CD4-positive, alpha-beta memory T cell (primary cell): Measurements from ENCODE around the gene OSBP2. TPM values are rescaled to one million over a fixed set of nuclear protein-coding genes. Genes with fewer than 3 reads are reported as not detected.

Source experiments
- CTCF ChIA-PET: fragments of 350-600 bp; sonication (Branson Sonifier 250); formaldehyde crosslinking; loops from one replicate; lab custom pipeline; 2021; ENCODE audit warnings: inconsistent platforms; ENCODE audit not compliant: partially characterized antibody; lab: Charles Lee
- POLR2A ChIA-PET: fragments of 350-600 bp; sonication (Branson Sonifier 250); formaldehyde crosslinking; loops from one replicate; lab custom pipeline; 2021; ENCODE audit not compliant: partially characterized antibody; lab: Charles Lee
- DNase-seq, 5 donors: peaks; one replicate each; pipeline versions ENCODE4 v3.0.0 to v3.0.0-alpha.2; 2020 to 2022; ENCODE audit warnings: mixed read lengths in 1 of 5
- H3K27ac ChIP-seq: one replicate; pipeline ENCODE4 v1.7.0; 2013; ENCODE audit warnings: low read depth, low read length
- H3K27me3 ChIP-seq: 2 replicates; pipeline ENCODE4 v1.7.0; 2013; ENCODE audit warnings: mild to moderate bottlenecking, low read length, moderate library complexity; ENCODE audit not compliant: insufficient read depth
- H3K36me3 ChIP-seq: 2 replicates; pipeline ENCODE4 v1.7.0; 2013; ENCODE audit warnings: mild to moderate bottlenecking, low read length, moderate library complexity; ENCODE audit not compliant: insufficient read depth
- H3K4me1 ChIP-seq: 2 replicates; pipeline ENCODE4 v1.7.0; 2013; ENCODE audit warnings: mild to moderate bottlenecking, low read length, moderate library complexity; ENCODE audit not compliant: insufficient read depth
- H3K4me3 ChIP-seq, 2 donors: one replicate each; pipeline ENCODE4 v1.7.0; 2013; ENCODE audit warnings: low read length in 2 of 2, mild to moderate bottlenecking in 1 of 2
- H3K9me3 ChIP-seq, 2 donors: one replicate each; pipeline ENCODE4 v1.7.0; 2013; ENCODE audit warnings: low read length in 2 of 2, control low read depth in 1 of 2; ENCODE audit not compliant: control insufficient read depth in 1 of 2
- H3K27ac Mint-ChIP-seq, 7 donors: one replicate each; pipeline ENCODE4 v1.8.0; 2020 to 2021; ENCODE audit warnings: mixed read lengths in 7 of 7, mild to moderate bottlenecking in 6 of 7, inconsistent platforms in 3 of 7, moderate library complexity in 3 of 7
- H3K27me3 Mint-ChIP-seq, 2 donors: one replicate each; pipeline ENCODE4 v1.8.0; 2020 to 2021; ENCODE audit warnings: mixed read lengths in 2 of 2
- H3K36me3 Mint-ChIP-seq, 2 donors: one replicate each; pipeline ENCODE4 v1.8.0; 2020 to 2021; ENCODE audit warnings: mixed read lengths in 2 of 2, inconsistent platforms in 1 of 2, mild to moderate bottlenecking in 1 of 2
- H3K4me1 Mint-ChIP-seq, 4 donors: one replicate each; pipeline ENCODE4 v1.8.0; 2020 to 2021; ENCODE audit warnings: mixed read lengths in 4 of 4, mild to moderate bottlenecking in 1 of 4
- H3K4me3 Mint-ChIP-seq, 8 donors: one replicate each; pipeline ENCODE4 v1.8.0; 2020 to 2021; ENCODE audit warnings: mixed read lengths in 8 of 8, mild to moderate bottlenecking in 7 of 8, moderate library complexity in 6 of 8, inconsistent platforms in 3 of 8
- H3K9me3 Mint-ChIP-seq, 8 donors: one replicate each; pipeline ENCODE4 v1.8.0; 2020 to 2021; ENCODE audit warnings: mixed read lengths in 8 of 8, mild to moderate bottlenecking in 5 of 8, inconsistent platforms in 3 of 8, moderate library complexity in 1 of 8
- intact Hi-C: fragments of 100-400 bp; cut with micrococcal nuclease; formaldehyde crosslinking; loops from one replicate; pipeline ENCODE4 v1.15.1; 2023
- polyA plus RNA-seq, 2 donors: library from polyadenylated mRNA; unstranded; fragments of 300-500 nt; fragmentation: Illumina TruSeq; gene quantifications; one replicate each; pipeline ENCODE4 v1.2.3, GENCODE V29; 2021
- total RNA-seq, 2 experiments: library from RNA; stranded (reverse); gene quantifications; one replicate each; pipeline ENCODE4 v1.2.3, GENCODE V29; 2021

Gene OSBP2
- total and polyA plus RNA-seq, 4 experiments from 2014 or later: 0.39 to 1.3 (median 0.74) TPM

DNA sequence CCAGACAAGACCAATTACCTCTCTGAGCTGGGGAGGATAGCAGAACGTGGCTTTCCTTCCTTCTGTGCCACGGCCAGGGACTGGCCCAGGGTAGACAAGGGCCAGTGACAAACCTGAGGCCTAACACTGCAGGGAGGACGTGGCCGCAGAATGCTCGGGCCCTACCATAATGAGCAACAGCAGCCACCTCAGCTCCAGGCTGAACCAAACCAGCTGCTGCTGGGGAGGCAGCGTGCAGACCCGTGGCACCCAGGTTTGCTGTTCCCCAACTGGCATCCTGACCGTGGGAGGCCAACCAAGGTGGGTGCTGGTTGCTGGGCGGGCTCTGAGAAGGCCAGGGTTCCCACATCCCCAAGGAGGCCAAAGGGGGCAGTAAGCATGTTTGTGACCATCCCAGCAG, 190.9 kb downstream of the OSBP2 start:
- Histone ChIP-seq H3K27ac (no peak overlapping the region), H3K9me3 (no peaks in the 10 kb centered on the region), H3K4me3 (no peak overlapping the region), H3K36me3 (no peaks in the 10 kb centered on the region), H3K27me3 (no peaks in the 10 kb centered on the region), H3K4me1 (no peaks in the 10 kb centered on the region)
- no peak overlapping the region for H3K4me3 Mint-ChIP-seq
- ChIA-PET CTCF (no interaction called here), POLR2A (no interaction called here)
- no peaks in the 10 kb centered on the region for H3K9me3 Mint-ChIP-seq
- H3K4me1 Mint-ChIP-seq: peaks cover 0 to 4% (median 2%) of the 10 kb centered on the region in 4 donors
- intact Hi-C loops: no loop called here
- H3K27me3 Mint-ChIP-seq: no peaks in the 10 kb centered on the region
- DNase-seq: no peak
- no peak overlapping the region for H3K27ac Mint-ChIP-seq
- peaks cover 3 to 8% of the 10 kb centered on the region in 2 donors for H3K36me3 Mint-ChIP-seq

DNA sequence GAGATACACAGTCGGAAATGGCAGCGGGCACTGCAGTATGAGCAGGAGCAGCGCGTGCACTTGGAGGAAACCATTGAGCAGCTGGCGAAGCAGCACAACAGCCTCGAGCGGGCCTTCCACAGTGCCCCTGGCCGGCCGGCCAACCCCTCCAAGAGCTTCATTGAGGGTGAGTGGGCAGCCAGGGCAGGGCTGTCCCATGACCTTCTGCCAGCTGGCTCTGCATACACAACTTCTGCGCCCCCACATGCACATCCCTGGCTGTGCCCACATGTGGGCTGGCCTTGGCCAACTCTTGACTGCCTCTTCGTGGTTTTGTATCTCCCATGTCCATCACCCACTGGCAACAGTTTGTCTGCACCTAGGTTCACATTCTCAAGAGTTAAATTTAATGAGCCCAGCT, 192.8 kb downstream of the OSBP2 start:
- Mint-ChIP-seq H3K36me3 (peaks cover 6 to 9% of the 10 kb centered on the region in 2 donors), H3K27me3 (no peaks in the 10 kb centered on the region), H3K9me3 (no peaks in the 10 kb centered on the region), H3K4me3 (no peak overlapping the region), H3K4me1 (peaks cover 2 to 13% (median 9%) of the 10 kb centered on the region in 4 donors), H3K27ac (no peak overlapping the region)
- Histone ChIP-seq H3K27me3 (no peaks in the 10 kb centered on the region), H3K36me3 (no peaks in the 10 kb centered on the region), H3K4me1 (no peaks in the 10 kb centered on the region), H3K27ac (no peak overlapping the region), H3K9me3 (no peaks in the 10 kb centered on the region), H3K4me3 (no peak overlapping the region)
- CTCF ChIA-PET: no interaction called here
- intact Hi-C loops: no loop called here
- DNase-seq: no peak
- POLR2A ChIA-PET: no interaction called here

DNA sequence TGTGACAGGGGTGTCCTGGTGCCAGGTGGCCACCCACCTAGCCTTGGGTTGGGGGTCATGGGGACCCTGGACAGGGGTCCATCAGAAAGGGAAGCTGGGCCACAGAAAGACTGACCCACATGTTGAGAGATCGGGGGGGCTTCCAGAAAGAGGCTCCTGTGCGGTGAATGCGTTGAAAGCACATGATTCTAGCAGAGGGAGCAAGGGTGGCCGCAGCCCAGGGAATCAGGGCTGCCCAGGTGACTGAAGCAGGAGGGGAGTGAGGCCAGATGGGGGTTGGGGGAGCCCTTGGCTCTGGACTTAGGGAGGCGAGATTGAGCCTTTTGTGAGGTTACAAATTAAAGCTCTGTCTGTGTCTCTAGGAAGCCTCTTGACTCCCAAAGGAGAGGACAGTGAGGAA, 193.2 kb downstream of the OSBP2 start:
- peaks cover 2 to 15% (median 9%) of the 10 kb centered on the region in 4 donors for H3K4me1 Mint-ChIP-seq

DNA sequence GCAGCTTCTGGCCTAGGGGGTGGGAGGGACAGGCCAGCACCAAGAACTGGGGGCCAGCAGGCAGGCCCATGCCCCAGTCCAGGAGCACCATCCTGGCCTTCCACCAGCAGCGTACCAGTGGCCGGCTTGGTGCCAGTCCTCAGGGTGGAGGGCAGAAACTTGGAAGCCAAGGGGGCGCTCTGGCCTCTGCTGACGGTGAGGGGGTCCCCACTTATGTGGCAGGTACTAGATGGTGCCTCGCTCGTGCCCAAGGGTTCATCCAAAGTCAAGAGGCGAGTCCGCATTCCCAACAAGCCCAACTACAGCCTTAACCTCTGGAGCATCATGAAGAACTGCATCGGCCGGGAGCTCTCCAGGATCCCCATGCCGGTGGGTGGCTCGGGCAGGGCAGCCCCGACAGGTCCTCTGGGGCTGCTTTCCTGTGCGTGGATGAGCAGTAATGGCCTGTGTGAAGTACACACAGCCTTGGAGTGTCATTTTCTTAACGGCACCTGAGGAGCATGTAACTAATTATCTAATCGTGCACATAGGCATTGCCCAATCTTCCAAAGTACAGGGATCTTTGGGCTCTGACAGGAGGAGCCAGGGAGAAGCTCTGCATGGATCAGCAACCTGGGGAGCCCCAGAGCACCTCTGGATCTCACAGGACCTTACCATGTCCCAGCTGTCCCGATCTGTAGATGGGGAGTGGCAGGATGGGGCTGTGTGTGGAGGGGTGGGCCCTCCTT, 194.8 kb downstream of the OSBP2 start:
- ChIA-PET POLR2A (no interaction called here), CTCF (interaction anchor here (3.4 kb wide), 1 partner anchor 255 kb away, joined by 25 read pairs; the partner anchor contains the start of gene SLC35E4)
- Mint-ChIP-seq H3K36me3 (peaks cover 6 to 9% of the 10 kb centered on the region in 2 donors), H3K4me3 (no peak overlapping the region), H3K9me3 (no peaks in the 10 kb centered on the region), H3K4me1 (peaks cover 10 to 31% (median 22%) of the 10 kb centered on the region in 4 donors), H3K27ac (no peak overlapping the region), H3K27me3 (no peaks in the 10 kb centered on the region)
- intact Hi-C loops: no loop called here
- no peaks in the 10 kb centered on the region for H3K27me3 ChIP-seq
- H3K9me3 ChIP-seq: no peaks in the 10 kb centered on the region
- no peak for DNase-seq
- no peak overlapping the region for H3K4me3 ChIP-seq
- no peaks in the 10 kb centered on the region for H3K36me3 ChIP-seq
- H3K27ac ChIP-seq: no peak overlapping the region
- peaks cover 16% of the 10 kb centered on the region for H3K4me1 ChIP-seq

More for the DNA sequence above, 193.2 kb downstream of the OSBP2 start:
- no peaks in the 10 kb centered on the region for H3K27me3 Mint-ChIP-seq
- Histone ChIP-seq H3K4me1 (peaks cover under 1% of the 10 kb centered on the region), H3K4me3 (no peak overlapping the region), H3K27ac (no peak overlapping the region), H3K36me3 (no peaks in the 10 kb centered on the region), H3K9me3 (no peaks in the 10 kb centered on the region), H3K27me3 (no peaks in the 10 kb centered on the region)
- peaks cover 6 to 9% of the 10 kb centered on the region in 2 donors for H3K36me3 Mint-ChIP-seq
- intact Hi-C loops: no loop called here
- POLR2A ChIA-PET: no interaction called here
- no peak for DNase-seq
- H3K9me3 Mint-ChIP-seq: no peaks in the 10 kb centered on the region
- H3K4me3 Mint-ChIP-seq: no peak overlapping the region
- CTCF ChIA-PET: interaction anchor here (0.8 kb wide), 1 partner anchor 253 kb away, joined by 3 read pairs; no protein-coding TSS in a partner anchor
- no peak overlapping the region for H3K27ac Mint-ChIP-seq

DNA sequence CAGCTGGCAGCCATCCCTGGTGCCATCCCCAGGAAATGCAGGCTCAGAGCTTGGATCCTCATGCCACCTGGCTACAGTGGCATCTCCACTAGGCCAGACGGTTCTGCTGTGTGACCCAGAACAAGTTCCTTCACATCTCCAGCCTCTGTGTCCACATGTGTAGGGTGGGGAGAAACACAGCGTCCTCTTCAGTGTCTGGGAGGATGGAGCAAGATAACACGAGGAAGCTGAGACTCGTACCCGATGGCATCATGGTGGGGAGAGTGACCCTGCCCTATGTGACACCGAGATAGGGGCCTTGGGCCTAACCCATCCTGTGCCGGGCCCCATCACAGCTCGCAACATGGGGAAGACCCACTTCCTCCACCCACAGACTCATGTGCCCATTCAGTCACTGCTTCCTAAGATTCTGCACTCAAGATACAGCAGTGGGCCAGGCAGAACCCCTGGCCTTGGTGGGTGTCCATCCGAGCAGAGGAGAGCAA, 195.4 kb downstream of the OSBP2 start:
- H3K36me3 Mint-ChIP-seq: peaks cover 6 to 9% of the 10 kb centered on the region in 2 donors
- Histone ChIP-seq H3K4me1 (peaks cover 22% of the 10 kb centered on the region), H3K36me3 (no peaks in the 10 kb centered on the region), H3K4me3 (no peak overlapping the region), H3K9me3 (no peaks in the 10 kb centered on the region), H3K27me3 (no peaks in the 10 kb centered on the region), H3K27ac (no peak overlapping the region)
- intact Hi-C loops: loop anchor here (1.0 kb wide), 1 partner anchor 256 kb away; no protein-coding TSS in a partner anchor
- peaks cover 15 to 37% (median 27%) of the 10 kb centered on the region in 4 donors for H3K4me1 Mint-ChIP-seq
- POLR2A ChIA-PET: no interaction called here
- no peak overlapping the region for H3K4me3 Mint-ChIP-seq
- no peaks in the 10 kb centered on the region for H3K27me3 Mint-ChIP-seq
- no peak for DNase-seq
- H3K9me3 Mint-ChIP-seq: no peaks in the 10 kb centered on the region
- CTCF ChIA-PET: interaction anchor here (1.0 to 3.4 kb wide), 3 partner anchors 14 to 256 kb away, joined by 4 to 25 read pairs (median 4); partner anchors contain the start of gene SLC35E4
- peak overlapping the region in 2 of 7 donors; percentile 33 to 68 for H3K27ac Mint-ChIP-seq

DNA sequence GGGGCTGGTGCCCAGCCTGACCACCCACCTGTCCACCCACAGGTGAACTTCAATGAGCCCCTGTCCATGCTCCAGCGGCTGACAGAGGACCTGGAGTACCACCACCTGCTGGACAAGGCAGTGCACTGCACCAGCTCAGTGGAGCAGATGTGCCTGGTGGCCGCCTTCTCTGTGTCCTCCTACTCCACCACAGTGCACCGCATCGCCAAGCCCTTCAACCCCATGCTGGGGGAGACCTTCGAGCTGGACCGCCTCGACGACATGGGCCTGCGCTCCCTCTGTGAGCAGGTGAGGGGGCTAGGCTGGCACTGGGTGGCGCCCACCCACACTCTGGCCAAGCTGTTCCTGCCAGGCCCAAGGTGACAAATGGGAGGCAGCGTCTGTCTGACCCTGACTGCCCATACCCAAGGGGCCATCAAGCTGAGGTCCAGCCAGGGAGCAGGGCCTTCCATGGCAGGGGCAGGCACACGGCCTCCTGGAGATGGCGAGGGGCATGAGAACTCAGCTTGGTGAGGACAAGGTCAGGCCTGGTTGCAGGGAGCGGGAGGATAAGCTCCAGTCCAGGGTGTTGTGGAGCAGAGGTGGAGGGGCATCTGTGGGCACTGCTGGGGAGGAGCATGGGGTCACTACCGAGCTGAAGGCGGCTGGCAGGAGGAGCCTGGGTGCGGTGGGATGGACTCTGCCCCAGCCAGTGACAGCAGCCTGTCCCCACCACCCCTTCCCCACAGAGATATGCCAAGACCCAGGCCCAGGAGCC, 196.2 kb downstream of the OSBP2 start:
- H3K4me1 Mint-ChIP-seq: peaks cover 15 to 39% (median 28%) of the 10 kb centered on the region in 4 donors
- Histone ChIP-seq H3K9me3 (no peaks in the 10 kb centered on the region), H3K36me3 (no peaks in the 10 kb centered on the region), H3K27me3 (no peaks in the 10 kb centered on the region), H3K4me3 (no peak overlapping the region), H3K27ac (no peak overlapping the region), H3K4me1 (peaks cover 24% of the 10 kb centered on the region)
- H3K4me3 Mint-ChIP-seq: no peak overlapping the region
- H3K9me3 Mint-ChIP-seq: no peaks in the 10 kb centered on the region
- H3K27me3 Mint-ChIP-seq: no peaks in the 10 kb centered on the region
- POLR2A ChIA-PET: no interaction called here
- H3K36me3 Mint-ChIP-seq: peaks cover 6 to 9% of the 10 kb centered on the region in 2 donors
- intact Hi-C loops: loop anchor here (1.0 kb wide), 1 partner anchor 257 kb away; no protein-coding TSS in a partner anchor
- CTCF ChIA-PET: interaction anchor here (0.6 to 3.4 kb wide), 6 partner anchors 13 to 283 kb away, joined by 3 to 25 read pairs (median 4); partner anchors contain the start of genes SLC35E4 and TCN2
- DNase-seq: peak in 3 of 5 donors; percentile 17 to 23 (median 21)
- H3K27ac Mint-ChIP-seq: no peak overlapping the region

DNA sequence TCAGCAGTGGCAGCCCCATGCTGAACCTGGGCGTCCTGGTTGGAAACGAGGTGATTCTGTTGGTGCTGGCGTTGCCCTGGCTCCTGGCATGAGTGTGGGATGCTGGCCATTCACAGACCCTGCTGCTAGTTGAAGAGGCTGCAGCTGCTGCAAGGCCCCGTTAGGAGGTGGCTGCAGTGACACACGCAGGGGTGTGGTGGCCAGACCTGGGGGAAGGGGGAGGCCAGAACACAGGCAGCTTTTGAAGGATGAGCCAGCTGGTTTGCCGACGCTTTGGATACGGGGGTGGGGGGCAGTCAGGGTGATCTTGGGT, 196.7 kb downstream of the OSBP2 start:
- no peak overlapping the region for H3K4me3 Mint-ChIP-seq
- peak overlapping the region in 1 of 7 donors; percentile 42 for H3K27ac Mint-ChIP-seq
- Histone ChIP-seq H3K27ac (no peak overlapping the region), H3K9me3 (no peaks in the 10 kb centered on the region), H3K4me3 (no peak overlapping the region), H3K27me3 (no peaks in the 10 kb centered on the region), H3K36me3 (no peaks in the 10 kb centered on the region), H3K4me1 (peaks cover 24% of the 10 kb centered on the region)
- peaks cover 6 to 9% of the 10 kb centered on the region in 2 donors for H3K36me3 Mint-ChIP-seq
- CTCF ChIA-PET: interaction anchor here (1.0 to 3.4 kb wide), 4 partner anchors 13 to 284 kb away, joined by 3 to 25 read pairs (median 4); partner anchors contain the start of genes SLC35E4 and TCN2
- H3K9me3 Mint-ChIP-seq: no peaks in the 10 kb centered on the region
- DNase-seq: no peak
- intact Hi-C loops: no loop called here
- no peaks in the 10 kb centered on the region for H3K27me3 Mint-ChIP-seq
- peaks cover 15 to 39% (median 28%) of the 10 kb centered on the region in 4 donors for H3K4me1 Mint-ChIP-seq
- POLR2A ChIA-PET: no interaction called here
